HFFc6 (cell line): ENCODE measurements around the gene SHC3. TPM values are rescaled to one million over a fixed set of nuclear protein-coding genes. Genes with fewer than 3 reads are reported as not detected.

ENCODE experiments used
- DNase-seq: peaks from one replicate; pipeline ENCODE4 v3.0.0-alpha.2; 2018
- H3K27ac Mint-ChIP-seq: 2 replicates; pipeline ENCODE4 v1.8.0; 2020; ENCODE audit warnings: mild to moderate bottlenecking, mixed read lengths
- H3K27me3 Mint-ChIP-seq: 2 replicates; pipeline ENCODE4 v1.8.0; 2021; ENCODE audit warnings: mild to moderate bottlenecking, moderate library complexity, mixed read lengths; ENCODE audit not compliant: insufficient read depth
- H3K36me3 Mint-ChIP-seq: 2 replicates; pipeline ENCODE4 v1.8.0; 2021; ENCODE audit warnings: low read depth, mixed read lengths
- H3K4me1 Mint-ChIP-seq: 2 replicates; pipeline ENCODE4 v1.8.0; 2020; ENCODE audit warnings: low read depth, mixed read lengths
- H3K4me3 Mint-ChIP-seq: 2 replicates; pipeline ENCODE4 v1.8.0; 2020; ENCODE audit warnings: mild to moderate bottlenecking, moderate library complexity, mixed read lengths
- H3K9me3 Mint-ChIP-seq: 2 replicates; pipeline ENCODE4 v1.8.0; 2020; ENCODE audit warnings: mild to moderate bottlenecking, mixed read lengths
- CTCF ChIP-seq: fragments of 200-600 bp; sonication (generic); IDR thresholded peaks from 2 replicates; pipeline ENCODE4 v1.5.0; 2021; ENCODE audit warnings: antibody characterized with exemption, mild to moderate bottlenecking
- total RNA-seq, 6 experiments: library from RNA; stranded (reverse); fragmentation: NEBNext Ultra II Directional; extraction: Animal tissue kit (Norgen Biotek cat#: 25700); gene quantifications; 2 replicates in 1 of 6; 3 replicates in 5 of 6; pipeline ENCODE4 v1.2.3, GENCODE V29; 2021

The SHC3 gene
- total RNA-seq, 6 experiments from 2014 or later = 0.28 to 1.9 (median 0.42) TPM

DNA sequence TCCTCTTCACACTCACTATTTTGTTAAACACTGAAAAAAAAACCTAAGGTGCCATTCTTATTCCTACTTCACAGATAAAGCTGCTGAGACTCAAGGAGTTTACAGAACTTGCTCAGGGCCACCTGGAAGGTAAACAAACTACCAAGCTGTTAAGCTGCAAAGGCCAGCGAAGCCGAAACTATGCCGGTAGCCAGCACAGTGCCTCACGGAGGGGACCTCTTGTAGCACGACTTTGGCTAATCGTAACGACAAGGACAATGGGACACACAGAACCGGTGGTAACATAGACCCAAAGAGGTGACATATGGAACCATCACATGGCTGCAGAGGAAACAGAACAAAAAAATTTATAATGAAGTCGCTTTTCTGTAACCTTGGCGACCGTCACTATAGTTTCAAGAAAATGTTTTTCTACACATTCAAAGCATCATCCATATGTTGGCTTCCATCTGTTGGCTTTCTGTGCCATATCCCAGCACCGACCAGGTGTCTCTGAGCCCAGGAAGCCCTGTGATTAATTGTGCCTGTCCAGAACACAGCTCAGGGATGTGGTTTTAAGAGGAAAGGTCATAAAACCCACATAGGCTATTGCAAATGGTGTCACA, 127.1 kb downstream of the SHC3 start:
- H3K4me1 Mint-ChIP-seq = peaks cover 11% of the 10 kb centered on the region
- TF ChIP-seq CTCF = no peak
- H3K36me3 Mint-ChIP-seq = no peaks in the 10 kb centered on the region
- no peaks in the 10 kb centered on the region; the same call in 1 of the 2 replicates for H3K27me3 Mint-ChIP-seq
- H3K9me3 Mint-ChIP-seq = no peaks in the 10 kb centered on the region
- no peak for DNase-seq
- no peak overlapping the region for H3K4me3 Mint-ChIP-seq
- no peak overlapping the region for H3K27ac Mint-ChIP-seq

DNA sequence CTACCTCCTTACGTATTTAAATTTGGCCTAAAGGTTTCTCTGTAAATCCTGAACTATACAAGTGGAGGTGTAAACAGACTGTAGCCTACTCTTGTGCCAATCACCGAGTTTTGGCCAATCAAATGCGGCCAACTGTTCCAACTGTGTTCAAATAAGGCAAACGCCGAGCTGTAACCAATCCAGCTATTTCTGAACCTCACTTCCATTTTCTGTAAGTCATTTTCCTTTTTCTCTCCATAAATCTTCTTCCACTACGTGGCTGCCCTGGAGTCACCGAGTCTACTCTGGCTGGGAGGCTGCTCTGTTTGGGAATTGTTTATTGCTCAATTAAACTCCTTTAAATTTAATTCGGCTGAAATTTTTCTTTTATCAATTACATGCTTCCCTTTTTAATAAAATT, 129.0 kb downstream of the SHC3 start:
- H3K27ac Mint-ChIP-seq = no peak overlapping the region
- no peaks in the 10 kb centered on the region; the same call in 1 of the 2 replicates for H3K27me3 Mint-ChIP-seq
- TF ChIP-seq CTCF = no peak
- no peaks in the 10 kb centered on the region for H3K36me3 Mint-ChIP-seq
- H3K9me3 Mint-ChIP-seq = no peaks in the 10 kb centered on the region
- H3K4me3 Mint-ChIP-seq = no peak overlapping the region
- H3K4me1 Mint-ChIP-seq = peaks cover 13% of the 10 kb centered on the region
- no peak for DNase-seq

GRCh38 chr9:89048616-89049015, 130.0 kb downstream of the SHC3 start:
- Mint-ChIP-seq H3K4me3 (no peak overlapping the region), H3K36me3 (no peaks in the 10 kb centered on the region), H3K4me1 (peaks cover 8% of the 10 kb centered on the region; the same call in 1 of the 2 replicates), H3K9me3 (no peaks in the 10 kb centered on the region), H3K27ac (no peak overlapping the region), H3K27me3 (peaks cover 3% of the 10 kb centered on the region; the same call in 1 of the 2 replicates)
- DNase-seq = no peak
- no peak for TF ChIP-seq CTCF

GRCh38 chr9:89047667-89048066, 131.0 kb downstream of the SHC3 start:
- Mint-ChIP-seq H3K27ac (no peak overlapping the region), H3K4me3 (no peak overlapping the region), H3K9me3 (no peaks in the 10 kb centered on the region), H3K4me1 (peaks cover 8% of the 10 kb centered on the region; the same call in 1 of the 2 replicates), H3K27me3 (peaks cover 4% of the 10 kb centered on the region; the same call in 1 of the 2 replicates), H3K36me3 (no peaks in the 10 kb centered on the region)
- DNase-seq = no peak
- no peak for TF ChIP-seq CTCF

DNA sequence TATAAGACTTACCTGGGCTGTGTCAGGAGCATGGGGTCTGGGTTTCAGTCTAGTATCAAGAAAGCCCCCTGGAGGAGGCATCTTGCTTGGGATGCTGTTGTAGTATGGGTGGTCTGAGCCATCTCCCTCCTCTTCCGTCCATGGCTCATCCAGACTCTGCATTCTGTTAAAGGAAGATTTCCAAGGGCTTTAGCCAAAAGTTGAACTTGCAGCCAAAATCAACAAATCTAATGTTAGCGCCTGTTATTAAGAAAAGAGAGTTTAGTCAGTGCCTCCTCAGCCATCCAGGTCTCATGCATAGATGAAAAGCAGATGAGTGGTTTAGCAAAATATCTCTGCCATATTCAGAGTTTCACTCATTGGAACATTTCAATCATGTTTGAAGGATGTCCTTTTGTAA, 131.8 kb downstream of the SHC3 start:
- H3K36me3 Mint-ChIP-seq = no peaks in the 10 kb centered on the region
- peaks cover 4% of the 10 kb centered on the region; the same call in 1 of the 2 replicates for H3K27me3 Mint-ChIP-seq
- no peaks in the 10 kb centered on the region for H3K9me3 Mint-ChIP-seq
- peaks cover 8% of the 10 kb centered on the region; the same call in 1 of the 2 replicates for H3K4me1 Mint-ChIP-seq
- no peak for TF ChIP-seq CTCF
- DNase-seq = no peak
- no peak overlapping the region for H3K4me3 Mint-ChIP-seq
- H3K27ac Mint-ChIP-seq = no peak overlapping the region
